HepG2 (cell line): ENCODE results near the gene CA10. TPM values are rescaled to one million over a fixed set of nuclear protein-coding genes. Genes with fewer than 3 reads are reported as not detected.

ENCODE experiments used
- ATAC-seq: fragments of 200-7000 bp; cut with Tn5 transposase; 3 replicates; pipeline ENCODE4 v1.9.1; 2020; ENCODE audit warnings: mild to moderate bottlenecking, moderate library complexity
- BruUV-seq: library from RNA; stranded (reverse); fragments of 400-500 nt; replicated peaks from 2 replicates; lab custom pipeline; 2021; lab: Mats Ljungman, UMichigan
- CTCF ChIA-PET: fragments of 300-600 bp; formaldehyde crosslinking; extraction: SDS; loops from one replicate; lab custom pipeline; 2021; ENCODE audit warnings: low total read pairs, inconsistent platforms, low intra/inter-chr PET ratio; lab: Yijun Ruan, JAX
- POLR2A ChIA-PET: fragments of 350-600 bp; sonication (Branson Sonifier 250); formaldehyde crosslinking; loops from one replicate; lab custom pipeline; 2020; ENCODE audit warnings: antibody characterized with exemption, inconsistent platforms; lab: Yijun Ruan, JAX
- DNase-seq: peaks from one replicate; pipeline ENCODE4 v3.0.0-alpha.2; 2015; ENCODE audit warnings: low spot score
- FAIRE-seq: peaks from 3 replicates; lab custom pipeline; 2011; peaks lifted over from hg19 to GRCh38; lab: Jason Lieb, UNC
- H2AFZ ChIP-seq: one replicate; pipeline ENCODE4 v1.6.1; 2011; ENCODE audit warnings: low read length, inconsistent platforms
- H3K27ac ChIP-seq: fragments of 300-600 bp; 3 replicates; pipeline ENCODE4 v1.8.0; 2011; ENCODE audit warnings: mixed run types, mild to moderate bottlenecking, mixed read lengths, low read length, inconsistent platforms; ENCODE audit not compliant: insufficient read depth; ENCODE audit errors: extremely low read length
- H3K27me3 ChIP-seq, 2 experiments: fragments of 200-600 bp in 1 of 2; 2 replicates in 1 of 2; 3 replicates in 1 of 2; pipeline versions ENCODE4 v1.6.0 to v1.8.0; 2011; ENCODE audit warnings: low read length in 2 of 2, mild to moderate bottlenecking in 2 of 2, moderate library complexity in 2 of 2, inconsistent platforms in 1 of 2; ENCODE audit not compliant: insufficient read depth in 2 of 2, control insufficient read depth in 1 of 2
- H3K36me3 ChIP-seq, 2 experiments: fragments of 200-600 bp in 1 of 2; replicated peaks in 1 of 2; 2 replicates in 1 of 2; 3 replicates in 1 of 2; pipeline versions ENCODE4 v1.5.1 to v1.8.0; 2011; ENCODE audit warnings: low read length in 2 of 2, inconsistent platforms in 1 of 2; ENCODE audit not compliant: insufficient read depth in 2 of 2, control insufficient read depth in 1 of 2
- H3K4me1 ChIP-seq: 2 replicates; pipeline ENCODE4 v1.5.1; 2012; ENCODE audit warnings: low read length, inconsistent platforms; ENCODE audit not compliant: insufficient read depth
- H3K4me2 ChIP-seq: 2 replicates; pipeline ENCODE4 v1.6.0; 2011; ENCODE audit warnings: low read depth, low read length, inconsistent platforms
- H3K4me3 ChIP-seq, 3 experiments: fragments of 200-600 bp in 1 of 3; sonication (generic), shearing (Covaris generic) in 1 of 3; replicated peaks in 1 of 3; 2 replicates each; pipeline ENCODE4 v1.5.1; 2011 to 2016; ENCODE audit warnings: low read length in 3 of 3, inconsistent platforms in 2 of 3, low read depth in 2 of 3, mild to moderate bottlenecking in 2 of 3, control low read depth in 1 of 3, mixed read lengths in 1 of 3; ENCODE audit not compliant: insufficient read depth in 1 of 3
- H3K79me2 ChIP-seq: one replicate; pipeline ENCODE4 v1.6.1; 2011; ENCODE audit warnings: low read length, inconsistent platforms; ENCODE audit not compliant: insufficient read depth
- H3K9ac ChIP-seq: 2 replicates; pipeline ENCODE4 v1.6.0; 2011; ENCODE audit warnings: mild to moderate bottlenecking, low read depth, low read length, inconsistent platforms; ENCODE audit not compliant: insufficient read depth
- H3K9me3 ChIP-seq: 2 replicates; pipeline ENCODE4 v1.5.1; 2012; ENCODE audit warnings: mild to moderate bottlenecking, low read length
- H4K20me1 ChIP-seq: 2 replicates; pipeline ENCODE4 v1.6.0; 2011; ENCODE audit warnings: inconsistent platforms, mild to moderate bottlenecking, low read length, moderate library complexity; ENCODE audit not compliant: insufficient read depth
- ADNP ChIP-seq: sonication (generic); formaldehyde crosslinking; IDR thresholded peaks from 2 replicates; pipeline ENCODE4 v1.4.0; 2020; ENCODE audit warnings: missing genetic modification reagents
- SAP130 ChIP-seq: IDR thresholded peaks from 2 replicates; pipeline ENCODE4 v1.6.1; 2016; ENCODE audit warnings: low read depth
- WGBS: methylation state at CpG from one replicate; pipeline ENCODE4 v1.1.6; 2017; ENCODE audit warnings: low lambda C conversion rate; 5-methylcytosine and 5-hydroxymethylcytosine counted together
- in situ Hi-C: cut with HindIII; loops from 2 replicates; pipeline ENCODE4 v1.10.0; 2017; ENCODE audit warnings: low pct_unique_long_range_greater_than_20kb; ENCODE audit not compliant: extremely low pct_ligation_motif_present
- intact Hi-C: fragments of 100-400 bp; cut with micrococcal nuclease; formaldehyde crosslinking; loops from one replicate; pipeline ENCODE4 v1.10.0; 2022; ENCODE audit not compliant: unreplicated experiment
- polyA plus RNA-seq, 8 experiments: library from polyadenylated mRNA; depleted of rRNA in 3 of 8; stranded (reverse) in 7 of 8; unstranded in 1 of 8; fragments of >200 nt; fragmentation: Illumina TruSeq in 4 of 8; extraction: Trizol in 4 of 8; gene quantifications; 2 replicates each; pipeline versions ENCODE4 v1.2.1 to v1.2.3, GENCODE V29; 2011 to 2016; ENCODE audit warnings: low read depth in 4 of 8, missing spikeins in 1 of 8, mixed read lengths in 1 of 8; ENCODE audit not compliant: insufficient read depth in 1 of 8
- total RNA-seq, 5 experiments: library from RNA; depleted of rRNA; stranded (reverse); fragments of >200 nt; fragmentation: Illumina TruSeq; extraction: Trizol; gene quantifications; 2 replicates each; pipeline ENCODE4 v1.2.3, GENCODE V29; 2016; ENCODE audit warnings: low read depth in 1 of 5
- TF ChIP-seq, protein P1 (sequence below): sonication (generic); formaldehyde crosslinking; IDR thresholded peaks from 2 replicates; pipeline ENCODE4 v1.5.1; 2020; ENCODE audit warnings: missing genetic modification reagents, mild to moderate bottlenecking, borderline replicate concordance
- TF ChIP-seq, protein P2 (sequence below), 2 experiments: sonication (generic) in 1 of 2; formaldehyde crosslinking in 1 of 2; IDR thresholded peaks; 2 replicates each; pipeline versions ENCODE4 v1.4.0 to v1.6.1; 2018 to 2020; ENCODE audit warnings: missing genetic modification reagents in 2 of 2, borderline replicate concordance in 1 of 2, low read depth in 1 of 2, mild to moderate bottlenecking in 1 of 2, missing biosample characterization in 1 of 2
- TF ChIP-seq, protein P3 (sequence below): IDR thresholded peaks from 2 replicates; pipeline ENCODE4 v1.6.1; 2016

Gene CA10
- total and polyA plus RNA-seq, 2 of the 13 experiments (the other 11 are each of a cell fraction or from before 2014, with no cell fraction given), result not detected

DNA sequence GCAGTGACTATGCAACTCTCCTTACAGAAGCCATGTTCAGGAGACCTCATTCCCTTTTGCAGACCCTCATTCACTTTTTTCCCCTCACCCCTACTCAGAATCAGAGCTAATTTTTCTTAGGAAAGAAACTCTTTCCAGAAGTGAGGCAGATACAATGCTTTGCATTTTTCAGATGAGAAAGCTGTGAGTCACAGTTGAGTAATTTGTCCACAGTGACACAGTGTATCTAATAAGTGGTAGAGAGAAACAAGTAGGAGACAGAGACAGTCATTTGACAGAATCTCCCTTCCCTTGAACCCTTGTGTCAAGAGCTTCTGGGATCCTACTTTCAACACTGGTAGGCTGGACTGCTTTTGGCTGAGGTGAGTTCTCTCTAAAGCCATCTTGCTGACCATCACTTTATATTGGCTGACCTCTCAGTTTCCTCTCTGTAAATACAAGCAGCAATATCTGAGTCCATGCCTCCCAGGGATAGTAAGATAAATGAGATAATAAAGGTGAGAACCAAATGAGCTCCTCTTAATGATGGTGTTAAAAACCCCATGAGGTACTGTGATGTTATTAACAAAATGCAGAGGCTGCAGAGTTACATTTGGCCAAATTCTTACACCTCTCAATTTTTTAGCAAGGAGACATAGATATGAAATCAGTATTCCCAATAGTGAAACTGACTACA lies 130.8 kb downstream of the CA10 start (continued):
- TF ChIP-seq, protein P1, sequence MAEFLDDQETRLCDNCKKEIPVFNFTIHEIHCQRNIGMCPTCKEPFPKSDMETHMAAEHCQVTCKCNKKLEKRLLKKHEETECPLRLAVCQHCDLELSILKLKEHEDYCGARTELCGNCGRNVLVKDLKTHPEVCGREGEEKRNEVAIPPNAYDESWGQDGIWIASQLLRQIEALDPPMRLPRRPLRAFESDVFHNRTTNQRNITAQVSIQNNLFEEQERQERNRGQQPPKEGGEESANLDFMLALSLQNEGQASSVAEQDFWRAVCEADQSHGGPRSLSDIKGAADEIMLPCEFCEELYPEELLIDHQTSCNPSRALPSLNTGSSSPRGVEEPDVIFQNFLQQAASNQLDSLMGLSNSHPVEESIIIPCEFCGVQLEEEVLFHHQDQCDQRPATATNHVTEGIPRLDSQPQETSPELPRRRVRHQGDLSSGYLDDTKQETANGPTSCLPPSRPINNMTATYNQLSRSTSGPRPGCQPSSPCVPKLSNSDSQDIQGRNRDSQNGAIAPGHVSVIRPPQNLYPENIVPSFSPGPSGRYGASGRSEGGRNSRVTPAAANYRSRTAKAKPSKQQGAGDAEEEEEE (CRISPR knock-in tag), result no peak
- TF ChIP-seq, all 625 proteins: peak for 0

DNA sequence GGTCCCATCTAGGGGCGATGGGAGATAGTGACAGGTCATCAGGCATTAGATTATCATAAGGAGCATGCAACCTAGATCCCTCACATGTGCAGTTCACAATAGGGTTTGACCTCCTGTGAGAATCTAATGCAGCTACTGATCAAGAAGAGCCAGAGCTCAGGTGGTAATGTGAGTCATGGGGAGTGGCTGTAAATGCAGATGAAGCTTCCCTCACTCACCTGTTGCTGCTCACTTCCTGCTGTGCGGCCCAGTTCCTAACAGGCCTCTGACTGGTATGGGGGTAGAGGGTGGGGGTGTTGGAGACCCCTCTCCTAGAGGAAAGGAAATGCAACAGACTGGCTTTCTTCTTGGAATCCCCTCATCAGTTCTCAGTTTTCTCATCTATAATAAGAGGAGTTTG lies 131.4 kb downstream of the CA10 start:
- H4K20me1 ChIP-seq, result no peaks in the 10 kb centered on the region
- ATAC-seq (no peak), FAIRE-seq (no peak)
- no peak overlapping the region for H3K9ac ChIP-seq
- H3K36me3 ChIP-seq, result no peaks in the 10 kb centered on the region
- ChIA-PET CTCF (no interaction called here), POLR2A (no interaction called here)
- H3K9me3 ChIP-seq, result peaks cover 28% of the 10 kb centered on the region
- no peaks in the 10 kb centered on the region for H3K27me3 ChIP-seq
- no peaks in the 10 kb centered on the region for H3K79me2 ChIP-seq
- BruUV-seq, result no TSS peak
- H2AFZ ChIP-seq, result no peak overlapping the region
- WGBS, result 0% methylated on average over 2 of the region's 2 CpGs
- intact Hi-C loops, result no loop called here
- in situ Hi-C loops, result no loop called here
- no peaks in the 10 kb centered on the region for H3K4me1 ChIP-seq
- no peak overlapping the region for H3K4me2 ChIP-seq
- TF ChIP-seq, protein P2, sequence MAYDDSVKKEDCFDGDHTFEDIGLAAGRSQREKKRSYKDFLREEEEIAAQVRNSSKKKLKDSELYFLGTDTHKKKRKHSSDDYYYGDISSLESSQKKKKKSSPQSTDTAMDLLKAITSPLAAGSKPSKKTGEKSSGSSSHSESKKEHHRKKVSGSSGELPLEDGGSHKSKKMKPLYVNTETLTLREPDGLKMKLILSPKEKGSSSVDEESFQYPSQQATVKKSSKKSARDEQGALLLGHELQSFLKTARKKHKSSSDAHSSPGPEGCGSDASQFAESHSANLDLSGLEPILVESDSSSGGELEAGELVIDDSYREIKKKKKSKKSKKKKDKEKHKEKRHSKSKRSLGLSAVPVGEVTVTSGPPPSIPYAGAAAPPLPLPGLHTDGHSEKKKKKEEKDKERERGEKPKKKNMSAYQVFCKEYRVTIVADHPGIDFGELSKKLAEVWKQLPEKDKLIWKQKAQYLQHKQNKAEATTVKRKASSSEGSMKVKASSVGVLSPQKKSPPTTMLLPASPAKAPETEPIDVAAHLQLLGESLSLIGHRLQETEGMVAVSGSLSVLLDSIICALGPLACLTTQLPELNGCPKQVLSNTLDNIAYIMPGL (CRISPR knock-in tag; IDR thresholded peaks at IDR 0.05; ENCODE audit: borderline replicate concordance in 1 of 2, low read depth in 1 of 2), result no peak
- TF ChIP-seq SAP130 (CRISPR knock-in tag) (no peak), ADNP (CRISPR knock-in tag) (no peak)
- TF ChIP-seq, protein P3, sequence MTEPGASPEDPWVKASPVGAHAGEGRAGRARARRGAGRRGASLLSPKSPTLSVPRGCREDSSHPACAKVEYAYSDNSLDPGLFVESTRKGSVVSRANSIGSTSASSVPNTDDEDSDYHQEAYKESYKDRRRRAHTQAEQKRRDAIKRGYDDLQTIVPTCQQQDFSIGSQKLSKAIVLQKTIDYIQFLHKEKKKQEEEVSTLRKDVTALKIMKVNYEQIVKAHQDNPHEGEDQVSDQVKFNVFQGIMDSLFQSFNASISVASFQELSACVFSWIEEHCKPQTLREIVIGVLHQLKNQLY (CRISPR knock-in tag), result no peak
- TF ChIP-seq, all 625 proteins: peak for 0
- Histone ChIP-seq H3K27ac (no peak overlapping the region), H3K4me3 (no peak overlapping the region)
- no peak for DNase-seq
